Esophagus muscularis mucosa (tissue), 4 donors: ENCODE results near the gene PDLIM5.

Source experiments
- EP300 ChIP-seq: sonication (generic); formaldehyde crosslinking; IDR thresholded peaks from one replicate; pipeline ENCODE4 v1.6.1; 2017; ENCODE audit warnings: antibody characterized with exemption
- POLR2A ChIP-seq: fragments of 450-650 bp; IDR thresholded peaks from one replicate; pipeline ENCODE4 v1.6.1; 2017; ENCODE audit warnings: antibody characterized with exemption, moderate library complexity, mild to moderate bottlenecking, low read depth
- POLR2AphosphoS5 ChIP-seq, 2 donors: sonication (generic); formaldehyde crosslinking; IDR thresholded peaks; one replicate each; pipeline ENCODE4 v1.6.1; 2017; ENCODE audit warnings: antibody characterized with exemption in 2 of 2
- TF ChIP-seq, protein P1 (sequence below), 3 experiments: fragments of 200-600 bp in 2 of 3; fragments of 450-650 bp in 1 of 3; sonication (generic) in 2 of 3; IDR thresholded peaks; one replicate each; pipeline ENCODE4 v1.5.1; 2017 to 2019; ENCODE audit warnings: antibody characterized with exemption in 3 of 3, mild to moderate bottlenecking in 2 of 3, moderate library complexity in 1 of 3

DNA sequence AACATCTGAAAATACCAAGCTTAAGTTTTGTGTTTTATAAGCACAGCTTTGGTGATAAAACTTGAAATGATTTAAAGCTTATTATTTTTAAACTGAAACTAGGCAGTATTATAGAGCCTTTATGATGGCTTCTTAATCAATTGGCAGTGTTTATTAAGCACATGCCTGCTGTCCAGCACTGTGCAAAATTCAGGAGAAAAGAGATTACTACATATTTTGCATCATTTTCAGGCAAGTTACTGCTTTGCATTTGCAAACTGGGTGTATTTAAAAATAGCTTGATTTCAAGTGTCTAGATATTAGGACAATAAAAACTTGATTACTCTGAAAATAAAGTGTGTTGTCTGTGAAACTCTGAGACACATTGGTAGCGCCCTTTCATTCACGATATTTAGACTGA is 126.5 kb downstream of the PDLIM5 start:
- no peak for TF ChIP-seq POLR2AphosphoS5 (IDR thresholded peaks at IDR 0.05)
- TF ChIP-seq, protein P1, sequence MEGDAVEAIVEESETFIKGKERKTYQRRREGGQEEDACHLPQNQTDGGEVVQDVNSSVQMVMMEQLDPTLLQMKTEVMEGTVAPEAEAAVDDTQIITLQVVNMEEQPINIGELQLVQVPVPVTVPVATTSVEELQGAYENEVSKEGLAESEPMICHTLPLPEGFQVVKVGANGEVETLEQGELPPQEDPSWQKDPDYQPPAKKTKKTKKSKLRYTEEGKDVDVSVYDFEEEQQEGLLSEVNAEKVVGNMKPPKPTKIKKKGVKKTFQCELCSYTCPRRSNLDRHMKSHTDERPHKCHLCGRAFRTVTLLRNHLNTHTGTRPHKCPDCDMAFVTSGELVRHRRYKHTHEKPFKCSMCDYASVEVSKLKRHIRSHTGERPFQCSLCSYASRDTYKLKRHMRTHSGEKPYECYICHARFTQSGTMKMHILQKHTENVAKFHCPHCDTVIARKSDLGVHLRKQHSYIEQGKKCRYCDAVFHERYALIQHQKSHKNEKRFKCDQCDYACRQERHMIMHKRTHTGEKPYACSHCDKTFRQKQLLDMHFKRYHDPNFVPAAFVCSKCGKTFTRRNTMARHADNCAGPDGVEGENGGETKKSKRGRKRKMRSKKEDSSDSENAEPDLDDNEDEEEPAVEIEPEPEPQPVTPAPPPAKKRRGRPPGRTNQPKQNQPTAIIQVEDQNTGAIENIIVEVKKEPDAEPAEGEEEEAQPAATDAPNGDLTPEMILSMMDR (IDR thresholded peaks at IDR 0.05), result no peak
- TF ChIP-seq EP300, result no peak
- no peak for TF ChIP-seq POLR2A
